Measurements from ENCODE around the gene RPS21. TPM values are rescaled to one million over a fixed set of nuclear protein-coding genes. Genes with fewer than 3 reads are reported as not detected.
A peak's percentile ranks its signal among the peaks of the same experiment; 100 is the strongest.

Gene RPS21
- total and polyA plus RNA-seq, 2 of the 13 experiments (the other 11 are each of a cell fraction or from before 2014, with no cell fraction given) = 2,647 to 11,063 TPM

GRCh38 chr20:62372042-62372993, 14.6 kb upstream of the RPS21 start:
- FAIRE-seq = no peak
- DNase-seq (ENCODE audit: low spot score) = no peak
- POLR2A ChIA-PET = interaction anchor here (0.8 to 10.1 kb wide), 4 partner anchors 10 to 66 kb away, joined by 3 to 187 read pairs (median 44); partner anchors contain the start of gene ADRM1
- Histone ChIP-seq H3K36me3 (replicated peaks in 1 of 2; ENCODE audit: control insufficient read depth in 1 of 2, insufficient read depth in 2 of 2, low read length in 2 of 2) (no peaks in the 10 kb centered on the region), H3K4me3 (replicated peaks in 1 of 3; ENCODE audit: insufficient read depth in 1 of 3, low read depth in 2 of 3, low read length in 3 of 3) (no peak overlapping the region), H3K27me3 (ENCODE audit: control insufficient read depth in 1 of 2, insufficient read depth in 2 of 2, low read length in 2 of 2) (no peaks in the 10 kb centered on the region), H2AFZ (ENCODE audit: low read length) (no peak overlapping the region), H3K4me2 (ENCODE audit: low read depth, low read length) (no peak overlapping the region; the same call in 1 of the 2 replicates), H3K27ac (ENCODE audit: extremely low read length, insufficient read depth, low read length) (no peak overlapping the region), H3K9ac (ENCODE audit: insufficient read depth, low read depth, low read length) (peak overlapping the region; percentile 90; the same call in 1 of the 2 replicates), H3K9me3 (ENCODE audit: low read length) (no peaks in the 10 kb centered on the region), H3K79me2 (ENCODE audit: insufficient read depth, low read length) (peaks cover 2% of the 10 kb centered on the region), H3K4me1 (ENCODE audit: insufficient read depth, low read length) (peaks cover 82% of the 10 kb centered on the region), H4K20me1 (ENCODE audit: insufficient read depth, low read length) (no peaks in the 10 kb centered on the region)
- ATAC-seq = no peak
- CTCF ChIA-PET (ENCODE audit: low intra/inter-chr PET ratio, low total read pairs) = no interaction called here
- intact Hi-C loops (cut with micrococcal nuclease; ENCODE audit: unreplicated experiment) = loop anchor here (10.0 kb wide), 1 partner anchor 422 kb away; the partner anchor contains the start of gene MRGBP
- no TSS peak for BruUV-seq (replicated peaks)
- 54% methylated on average over 29 of the region's 29 CpGs for WGBS (ENCODE audit: low lambda C conversion rate)
- in situ Hi-C loops (cut with HindIII; ENCODE audit: extremely low pct_ligation_motif_present, low pct_unique_long_range_greater_than_20kb) = no loop called here
- 0 out of 2 replicates have a peak, but pooled peaks have one; percentile 30 for TF ChIP-seq ZFY (CRISPR knock-in tag; IDR thresholded peaks at IDR 0.05)
- no peak for TF ChIP-seq HNRNPH1 (optimal IDR thresholded peaks at IDR 0.05; ENCODE audit: low read depth, low read length)
- TF ChIP-seq ZNF556 (CRISPR knock-in tag; IDR thresholded peaks at IDR 0.05; ENCODE audit: borderline replicate concordance) = no peak
- TF ChIP-seq ZNF768 (CRISPR knock-in tag; IDR thresholded peaks at IDR 0.05) = peak; percentile 72; the same call in 1 of the 2 replicates
- TF ChIP-seq HOXA3 (CRISPR knock-in tag; IDR thresholded peaks at IDR 0.05) = peak; percentile 37; the same call in 1 of the 2 replicates
- 0 out of 2 replicates have a peak, but pooled peaks have one; percentile 6 for TF ChIP-seq FOXM1 (CRISPR knock-in tag; IDR thresholded peaks at IDR 0.05)
- 0 out of 2 replicates have a peak, but pooled peaks have one; percentile 9 for TF ChIP-seq ZSCAN25 (CRISPR knock-in tag; IDR thresholded peaks at IDR 0.05)
- peak; percentile 24; the same call in 1 of the 2 replicates for TF ChIP-seq AKAP8 (CRISPR knock-in tag; IDR thresholded peaks at IDR 0.05)
- 0 out of 2 replicates have a peak, but pooled peaks have one; percentile 38 for TF ChIP-seq PCBP1 (IDR thresholded peaks at IDR 0.05; ENCODE audit: borderline replicate concordance, low read depth, low read length)
- TF ChIP-seq NFKB2 (CRISPR knock-in tag; IDR thresholded peaks at IDR 0.05; ENCODE audit: borderline replicate concordance) = 0 out of 2 replicates have a peak, but pooled peaks have one; percentile 26
- TF ChIP-seq MED13 (CRISPR knock-in tag; IDR thresholded peaks at IDR 0.05) = 0 out of 2 replicates have a peak, but pooled peaks have one; percentile 13
- 0 out of 2 replicates have a peak, but pooled peaks have one; percentile 18 for TF ChIP-seq MED1 (CRISPR knock-in tag; IDR thresholded peaks at IDR 0.05)
- TF ChIP-seq ZNF83 (CRISPR knock-in tag; IDR thresholded peaks at IDR 0.05; ENCODE audit: borderline replicate concordance) = peak; percentile 62; the same call in 1 of the 2 replicates
- TF ChIP-seq WIZ (CRISPR knock-in tag; IDR thresholded peaks at IDR 0.05) = 0 out of 2 replicates have a peak, but pooled peaks have one; percentile 0
- peak; percentile 17; the same call in 1 of the 2 replicates for TF ChIP-seq ZFX (CRISPR knock-in tag; IDR thresholded peaks at IDR 0.05; ENCODE audit: low read depth)
- 0 out of 2 replicates have a peak, but pooled peaks have one; percentile 19 for TF ChIP-seq ZBTB7B (CRISPR knock-in tag; IDR thresholded peaks at IDR 0.05)
- TF ChIP-seq AGO1 (IDR thresholded peaks at IDR 0.05; ENCODE audit: low read depth, low read length, poor library complexity, severe bottlenecking) = peak; percentile 96
- TF ChIP-seq NRL (CRISPR knock-in tag; IDR thresholded peaks at IDR 0.05; ENCODE audit: borderline replicate concordance) = 0 out of 2 replicates have a peak, but pooled peaks have one; percentile 40
- TF ChIP-seq ZNF225 (CRISPR knock-in tag; IDR thresholded peaks at IDR 0.05) = 0 out of 2 replicates have a peak, but pooled peaks have one; percentile 53
- peak; percentile 5 for TF ChIP-seq HNRNPLL (IDR thresholded peaks at IDR 0.05; ENCODE audit: low read depth, low read length, poor library complexity, severe bottlenecking)
- peak; percentile 56; the same call in 1 of the 2 replicates for TF ChIP-seq HNRNPL (IDR thresholded peaks at IDR 0.05; ENCODE audit: low read depth, low read length)
- 0 out of 2 replicates have a peak, but pooled peaks have one; percentile 48 for TF ChIP-seq SRF (IDR thresholded peaks at IDR 0.05; ENCODE audit: low read depth, low read length)
- TF ChIP-seq AGO2 (optimal IDR thresholded peaks at IDR 0.05; ENCODE audit: low read depth, low read length) = peak; percentile 74
- TF ChIP-seq KAT2B (IDR thresholded peaks at IDR 0.05; ENCODE audit: borderline replicate concordance, low read depth, low read length) = no peak
- TF ChIP-seq ZNF616 (CRISPR knock-in tag; IDR thresholded peaks at IDR 0.05; ENCODE audit: low read depth) = no peak

Measured in HepG2 (cell line).